GM12878 (cell line): Measurements from ENCODE around the gene STK11. TPM values are rescaled to one million over a fixed set of nuclear protein-coding genes. Genes with fewer than 3 reads are reported as not detected.
A peak's percentile ranks its signal among the peaks of the same experiment; 100 is the strongest.

Experiments
- CBX5 ChIP-seq: sonication (generic); IDR thresholded peaks from 2 replicates; pipeline ENCODE4 v1.6.1; 2016; ENCODE audit warnings: low read depth, moderate library complexity, mild to moderate bottlenecking, inconsistent platforms
- CREM ChIP-seq: IDR thresholded peaks from 2 replicates; pipeline ENCODE4 v1.6.1; 2014; ENCODE audit warnings: antibody characterized with exemption, low read depth
- ESRRA ChIP-seq: IDR thresholded peaks from 2 replicates; pipeline ENCODE4 v1.6.1; 2012; ENCODE audit warnings: mild to moderate bottlenecking, low read length, improper control_type of control experiment
- GATAD2B ChIP-seq: fragments of 450-650 bp; conservative IDR thresholded peaks from 2 replicates; pipeline ENCODE4 v1.6.1; 2017; ENCODE audit warnings: low read depth, mild to moderate bottlenecking, moderate library complexity
- HDAC2 ChIP-seq: fragments of 200-600 bp; sonication (generic); IDR thresholded peaks from 2 replicates; pipeline ENCODE4 v1.6.1; 2017
- HDAC6 ChIP-seq: fragments of 200-600 bp; sonication (generic); IDR thresholded peaks from one replicate; pipeline ENCODE4 v1.8.0; 2017; ENCODE audit warnings: antibody characterized with exemption; ENCODE audit not compliant: unreplicated experiment
- HSF1 ChIP-seq: fragments of 150-350 bp; IDR thresholded peaks from 2 replicates; pipeline ENCODE4 v1.6.1; 2014; ENCODE audit warnings: mild to moderate bottlenecking, low read depth, low read length
- IRF3 ChIP-seq: fragments of 450-650 bp; IDR thresholded peaks from 2 replicates; pipeline ENCODE4 v1.6.1; 2014; ENCODE audit warnings: mild to moderate bottlenecking
- NFYA ChIP-seq: IDR thresholded peaks from 2 replicates; pipeline ENCODE4 v1.6.1; 2011; ENCODE audit warnings: low read depth, mild to moderate bottlenecking, low read length, improper control_type of control experiment, borderline replicate concordance
- PKNOX1 ChIP-seq: fragments of 450-650 bp; IDR thresholded peaks from 2 replicates; pipeline ENCODE4 v1.6.1; 2016; ENCODE audit warnings: mild to moderate bottlenecking
- POLR2AphosphoS2 ChIP-seq: IDR thresholded peaks from 2 replicates; pipeline ENCODE4 v1.6.1; 2011; ENCODE audit warnings: low read depth, mild to moderate bottlenecking, low read length, improper control_type of control experiment, moderate library complexity
- SIX5 ChIP-seq: IDR thresholded peaks from 2 replicates; pipeline ENCODE4 v1.6.1; 2011; ENCODE audit warnings: mild to moderate bottlenecking, low read depth, low read length, moderate library complexity; ENCODE audit not compliant: severe bottlenecking
- STAT1 ChIP-seq: fragments of 450-650 bp; conservative IDR thresholded peaks from 2 replicates; pipeline ENCODE4 v1.6.1; 2014; ENCODE audit warnings: antibody characterized with exemption, mild to moderate bottlenecking
- SUZ12 ChIP-seq: fragments of 200-600 bp; sonication (generic); IDR thresholded peaks from one replicate; pipeline ENCODE4 v1.6.1; 2018; ENCODE audit warnings: antibody characterized with exemption, mild to moderate bottlenecking; ENCODE audit not compliant: unreplicated experiment
- ZBTB40 ChIP-seq: fragments of 450-650 bp; IDR thresholded peaks from 2 replicates; pipeline ENCODE4 v1.6.1; 2016; ENCODE audit warnings: mild to moderate bottlenecking, moderate library complexity, borderline replicate concordance
- polyA plus RNA-seq, 11 experiments: library from polyadenylated mRNA; depleted of rRNA in 4 of 11; unstranded in 6 of 11; stranded (reverse) in 5 of 11; fragments of >200 nt; fragmentation: Nextera tagmentation in 4 of 11; fragmentation: Illumina TruSeq in 1 of 11; extraction: Ambion mirVana in 4 of 11; extraction: Trizol in 1 of 11; gene quantifications; 1 replicate in 1 of 11; 2 replicates in 10 of 11; pipeline versions ENCODE4 v1.2.1 to v1.2.3, GENCODE V29; 2011 to 2016; ENCODE audit warnings: inconsistent platforms in 2 of 11, missing spikeins in 2 of 11, low read depth in 1 of 11
- total RNA-seq, 4 experiments: library from RNA; depleted of rRNA in 3 of 4; stranded (reverse); fragments of >200 nt in 3 of 4; fragmentation: Illumina TruSeq in 1 of 4; extraction: Trizol in 1 of 4; gene quantifications; 2 replicates each; pipeline versions ENCODE4 v1.2.1 to v1.2.3, GENCODE V29; 2013 to 2021
- TF ChIP-seq, protein P1 (sequence below): fragments of 450-650 bp; formaldehyde crosslinking; IDR thresholded peaks from 2 replicates; pipeline ENCODE4 v1.4.0; 2022; ENCODE audit warnings: mild to moderate bottlenecking, moderate library complexity

STK11 gene
- total and polyA plus RNA-seq, 10 of the 15 experiments (the other 5 are each of a cell fraction or from before 2014, with no cell fraction given) = 0.33 to 71.0 (median 23.8) TPM

GRCh38 chr19:1243768-1244692, 38.5 kb downstream of the STK11 start (continued):
- no peak for TF ChIP-seq HDAC2
- peak; percentile 58 for TF ChIP-seq GATAD2B
- no peak for TF ChIP-seq HSF1
- no peak for TF ChIP-seq ZBTB40
- TF ChIP-seq IRF3 = no peak
- no peak for TF ChIP-seq ESRRA
- 0 out of 2 replicates have a peak, but pooled peaks have one; percentile 28 for TF ChIP-seq POLR2AphosphoS2
- TF ChIP-seq NFYA = no peak
- no peak for TF ChIP-seq PKNOX1
- no peak for TF ChIP-seq HDAC6
- TF ChIP-seq CREM = no peak
- no peak for TF ChIP-seq SUZ12
- TF ChIP-seq CBX5 = no peak
- TF ChIP-seq STAT1 = 0 out of 2 replicates have a peak, but pooled peaks have one; percentile 70
- TF ChIP-seq, protein P1, sequence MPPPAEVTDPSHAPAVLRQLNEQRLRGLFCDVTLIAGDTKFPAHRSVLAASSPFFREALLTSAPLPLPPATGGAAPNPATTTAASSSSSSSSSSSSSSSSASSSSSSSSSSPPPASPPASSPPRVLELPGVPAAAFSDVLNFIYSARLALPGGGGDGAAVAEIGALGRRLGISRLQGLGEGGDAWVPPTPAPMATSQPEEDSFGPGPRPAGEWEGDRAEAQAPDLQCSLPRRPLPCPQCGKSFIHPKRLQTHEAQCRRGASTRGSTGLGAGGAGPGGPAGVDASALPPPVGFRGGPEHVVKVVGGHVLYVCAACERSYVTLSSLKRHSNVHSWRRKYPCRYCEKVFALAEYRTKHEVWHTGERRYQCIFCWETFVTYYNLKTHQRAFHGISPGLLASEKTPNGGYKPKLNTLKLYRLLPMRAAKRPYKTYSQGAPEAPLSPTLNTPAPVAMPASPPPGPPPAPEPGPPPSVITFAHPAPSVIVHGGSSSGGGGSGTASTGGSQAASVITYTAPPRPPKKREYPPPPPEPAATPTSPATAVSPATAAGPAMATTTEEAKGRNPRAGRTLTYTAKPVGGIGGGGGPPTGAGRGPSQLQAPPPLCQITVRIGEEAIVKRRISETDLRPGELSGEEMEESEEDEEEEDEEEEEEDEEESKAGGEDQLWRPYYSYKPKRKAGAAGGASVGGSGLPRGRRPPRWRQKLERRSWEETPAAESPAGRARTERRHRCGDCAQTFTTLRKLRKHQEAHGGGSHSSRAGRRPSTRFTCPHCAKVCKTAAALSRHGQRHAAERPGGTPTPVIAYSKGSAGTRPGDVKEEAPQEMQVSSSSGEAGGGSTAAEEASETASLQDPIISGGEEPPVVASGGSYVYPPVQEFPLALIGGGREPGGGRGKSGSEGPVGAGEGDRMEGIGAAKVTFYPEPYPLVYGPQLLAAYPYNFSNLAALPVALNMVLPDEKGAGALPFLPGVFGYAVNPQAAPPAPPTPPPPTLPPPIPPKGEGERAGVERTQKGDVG (CRISPR knock-in tag) = no peak
- TF ChIP-seq SIX5 = no peak
